Inflammatory macrophage treated with lipopolysaccharide for 4 hours (primary cell): ENCODE results near the gene PAQR9.

Experiments used
- DNase-seq: peaks from one replicate; pipeline ENCODE4 v3.0.0-alpha.2; 2020

The PAQR9 gene

DNA sequence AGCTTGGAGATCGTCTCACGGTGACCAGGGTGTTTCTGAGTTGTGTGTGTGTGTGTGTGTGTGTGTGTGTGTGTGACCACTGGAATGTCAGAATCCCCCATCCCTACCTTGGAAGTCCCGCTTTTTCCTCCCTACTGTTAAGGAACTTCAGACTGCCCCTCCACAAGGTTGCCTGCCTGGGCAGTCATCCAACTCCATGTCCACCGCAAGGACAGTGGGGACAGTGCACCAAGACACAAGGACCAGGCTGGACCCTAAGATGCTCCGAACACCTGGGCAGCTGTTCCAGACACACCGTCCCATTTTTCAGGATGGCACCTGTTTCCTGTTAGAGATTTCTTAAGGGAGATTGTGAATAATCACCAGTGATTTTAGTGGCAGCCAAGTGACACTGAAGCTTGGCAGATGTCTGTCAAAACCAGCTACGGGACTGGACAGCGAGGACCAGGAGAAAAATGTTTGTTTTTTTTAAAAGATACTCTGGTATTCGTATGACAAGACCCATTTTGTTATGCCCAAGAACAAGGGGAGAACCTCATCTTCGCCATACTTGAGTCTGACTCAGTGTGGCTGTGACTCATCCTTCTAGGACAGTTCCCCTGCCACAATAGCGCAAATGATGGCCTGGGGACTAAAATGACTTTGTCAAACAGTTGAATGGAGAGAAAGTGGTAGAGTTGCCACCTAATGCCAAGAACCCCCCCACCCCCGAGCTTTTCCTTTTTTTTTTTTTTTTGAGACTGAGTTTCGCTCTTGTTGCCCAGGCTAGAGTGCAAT is 15.5 kb downstream of the PAQR9 start:
- DNase-seq, result no peak

DNA sequence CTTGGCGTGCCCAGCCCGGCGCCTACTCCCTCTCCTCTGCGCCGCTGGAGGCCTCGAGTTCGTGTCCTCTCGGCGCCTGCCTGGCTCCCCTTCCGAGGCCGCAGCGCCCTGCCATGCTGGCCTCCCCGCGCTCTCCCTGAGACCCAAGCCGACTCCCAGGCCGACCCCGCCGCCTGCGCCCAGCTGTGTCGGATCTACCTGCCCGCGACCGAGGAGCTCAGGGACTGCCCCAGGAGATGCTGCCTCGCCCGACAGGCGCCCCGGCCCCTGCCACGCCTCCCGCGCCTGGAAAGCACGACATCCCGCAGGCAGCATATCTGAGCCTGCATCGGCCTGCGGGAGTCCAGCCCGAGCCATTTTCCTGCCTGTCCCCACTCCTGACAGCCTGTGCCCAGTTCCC is 16.1 kb downstream of the PAQR9 start:
- no peak for DNase-seq

DNA sequence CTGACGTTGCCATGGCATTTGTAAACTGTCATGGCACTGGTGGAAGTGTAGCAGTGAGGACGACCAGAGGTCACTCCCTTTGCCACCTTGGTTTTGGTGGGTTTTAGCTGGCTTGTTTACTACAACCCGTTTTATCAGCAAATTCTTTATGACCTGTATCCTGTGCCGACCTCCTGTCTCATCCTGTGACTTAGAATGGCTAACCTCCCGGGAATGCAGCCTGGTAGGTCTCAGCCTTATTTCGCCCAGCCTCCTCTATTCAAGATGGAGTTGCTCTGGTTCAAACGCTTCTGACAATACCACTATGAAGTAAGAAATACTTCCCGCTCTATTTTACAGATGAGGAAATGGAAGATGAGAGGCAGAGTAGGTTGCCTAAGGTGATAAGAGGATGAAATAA is 16.6 kb downstream of the PAQR9 start:
- no peak for DNase-seq

DNA sequence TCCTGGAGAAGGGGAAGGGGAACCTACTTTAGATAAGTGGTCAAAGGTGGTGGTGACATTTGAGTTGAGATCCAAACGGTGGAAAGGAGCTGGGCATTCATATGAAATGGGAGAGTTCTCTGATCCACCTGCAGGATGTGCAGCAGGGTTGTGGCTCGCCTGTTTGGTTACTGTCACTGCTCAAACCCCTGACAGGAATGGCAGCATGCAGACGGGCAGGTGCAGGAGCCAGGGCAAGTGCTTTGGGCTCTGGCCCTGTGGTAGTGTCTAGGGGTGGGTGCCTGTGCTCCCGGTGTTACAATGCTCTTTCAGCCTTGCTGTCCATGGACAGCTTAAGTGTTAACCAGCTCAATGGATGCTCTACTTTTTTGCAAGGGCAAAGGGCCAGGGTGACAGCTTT is 18.5 kb downstream of the PAQR9 start:
- no peak for DNase-seq

DNA sequence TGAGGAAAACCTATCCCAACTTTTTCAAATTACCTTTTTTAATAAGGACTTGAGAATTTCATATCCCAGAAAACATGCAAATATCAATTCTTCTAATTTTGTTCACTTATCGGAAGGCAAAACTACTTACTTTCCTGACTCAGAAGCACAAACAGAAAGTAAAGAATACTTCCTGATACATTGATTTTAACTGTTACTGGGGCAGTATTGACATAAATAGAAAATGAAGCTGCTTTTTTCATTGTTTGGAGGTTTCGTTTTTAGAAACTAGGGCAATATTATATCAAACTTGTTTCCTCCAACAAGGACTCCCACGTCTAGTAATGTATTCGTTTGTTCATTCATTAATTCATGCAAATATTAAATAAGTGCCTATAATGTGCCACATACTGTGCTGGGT is 19.1 kb downstream of the PAQR9 start:
- DNase-seq, result peak; percentile 6

DNA sequence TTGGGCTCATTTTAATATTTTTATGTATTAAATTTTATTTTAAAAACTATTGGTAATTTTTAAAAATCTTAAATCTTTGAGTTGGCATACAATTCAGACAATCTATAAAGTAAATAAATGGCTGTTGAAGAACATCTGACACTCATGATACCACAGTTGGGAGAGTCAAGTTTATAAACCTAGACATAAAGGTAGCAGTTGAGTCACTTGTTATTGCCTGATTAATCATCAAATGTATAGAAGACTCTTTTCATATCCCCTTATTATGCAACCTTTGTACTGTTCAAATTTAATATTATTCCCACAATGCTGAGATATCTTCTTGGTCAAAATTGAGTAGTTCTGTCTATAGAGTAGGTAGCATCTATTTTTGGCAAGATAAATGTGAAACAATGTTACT is 19.6 kb downstream of the PAQR9 start:
- no peak for DNase-seq

DNA sequence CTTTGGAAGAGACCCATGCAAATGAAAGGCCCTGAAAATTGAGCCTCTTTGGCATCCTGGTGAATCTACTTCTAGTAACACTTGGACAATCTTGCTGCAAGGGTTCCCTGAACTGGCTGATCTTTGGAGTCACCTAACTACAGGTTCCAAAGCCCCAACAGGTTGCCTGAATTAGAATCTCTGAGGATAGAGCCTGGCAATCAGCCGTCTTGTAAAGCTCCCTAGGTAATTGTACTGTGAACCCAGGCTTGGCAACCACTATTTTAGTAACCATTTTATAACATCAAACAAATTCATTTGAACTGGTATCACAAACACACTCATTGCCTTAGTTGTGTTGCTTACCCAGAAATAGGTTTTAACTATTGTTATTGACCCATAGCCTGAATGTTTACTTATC is 20.1 kb downstream of the PAQR9 start:
- no peak for DNase-seq

DNA sequence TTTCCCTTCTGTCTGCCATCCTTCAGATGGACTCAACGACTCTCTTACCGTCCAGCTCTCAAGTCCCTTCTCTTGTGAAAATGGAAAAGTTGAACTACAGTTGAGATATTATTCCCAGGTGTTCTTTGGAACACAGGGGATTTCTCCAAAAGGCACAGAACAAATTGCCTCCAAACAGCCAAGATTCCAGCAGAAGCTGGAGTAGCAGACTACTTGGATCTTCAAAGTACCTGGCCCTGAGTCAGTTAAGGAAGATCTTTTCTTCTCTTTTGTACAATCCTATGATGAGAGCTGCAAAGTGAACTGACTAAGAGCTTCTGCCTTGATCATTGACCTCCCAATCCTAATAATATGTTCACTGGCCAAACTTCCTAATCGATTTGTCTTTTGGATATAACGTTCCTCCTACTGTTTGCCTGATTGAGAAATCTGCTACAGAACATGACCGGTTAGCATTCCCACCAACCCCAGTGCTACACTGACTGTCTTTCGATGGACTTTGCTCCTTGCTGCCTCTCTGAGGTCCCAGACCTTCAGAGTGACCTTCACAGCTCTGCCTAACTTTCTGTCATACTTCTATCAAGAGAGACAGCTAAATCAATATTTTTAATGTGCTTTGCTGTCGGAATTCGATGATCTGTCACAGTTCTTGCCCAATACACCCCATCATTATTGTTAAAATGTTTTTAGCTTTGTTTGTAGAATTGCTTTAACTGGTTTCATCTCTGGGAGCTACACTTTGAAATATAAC is 21.9 kb downstream of the PAQR9 start:
- DNase-seq, result no peak

DNA sequence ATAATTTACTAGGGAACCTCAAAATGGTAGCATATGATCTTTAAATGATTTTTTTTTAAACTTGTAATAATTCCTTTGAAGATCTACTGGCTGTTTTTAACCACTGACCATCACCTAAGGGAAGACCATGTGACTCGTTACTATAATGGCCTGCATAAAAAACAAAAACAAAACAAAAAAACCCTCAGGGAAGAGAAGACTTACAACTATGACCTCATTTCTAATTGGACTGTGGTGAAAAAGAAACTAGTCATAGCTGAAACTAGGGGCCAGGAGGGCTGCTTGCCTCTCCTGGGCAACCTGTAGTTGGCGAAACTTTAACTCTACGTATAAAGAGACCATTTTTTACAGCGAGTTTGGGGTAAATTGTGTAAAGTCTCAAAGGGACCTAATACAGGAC is 23.0 kb downstream of the PAQR9 start:
- DNase-seq, result no peak

DNA sequence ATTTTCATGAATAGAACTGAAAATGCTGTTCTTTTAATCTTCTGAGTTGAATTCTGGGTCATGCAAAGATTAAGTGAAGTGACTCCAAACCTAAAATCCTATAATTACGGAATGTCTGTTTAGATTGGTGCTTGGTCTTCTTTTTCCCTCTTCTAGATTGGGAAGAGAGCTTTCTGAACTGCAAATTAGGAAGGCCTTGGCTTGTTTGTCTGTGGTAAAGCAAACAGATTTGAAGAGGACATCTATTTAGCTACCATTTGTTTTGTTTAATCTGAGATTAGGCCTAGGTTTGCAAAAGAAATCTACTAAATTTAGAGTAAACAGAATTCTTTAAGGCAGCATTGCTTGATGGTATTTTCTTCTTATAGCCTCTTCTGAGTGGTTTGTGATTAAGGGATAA is 23.5 kb downstream of the PAQR9 start:
- no peak for DNase-seq

DNA sequence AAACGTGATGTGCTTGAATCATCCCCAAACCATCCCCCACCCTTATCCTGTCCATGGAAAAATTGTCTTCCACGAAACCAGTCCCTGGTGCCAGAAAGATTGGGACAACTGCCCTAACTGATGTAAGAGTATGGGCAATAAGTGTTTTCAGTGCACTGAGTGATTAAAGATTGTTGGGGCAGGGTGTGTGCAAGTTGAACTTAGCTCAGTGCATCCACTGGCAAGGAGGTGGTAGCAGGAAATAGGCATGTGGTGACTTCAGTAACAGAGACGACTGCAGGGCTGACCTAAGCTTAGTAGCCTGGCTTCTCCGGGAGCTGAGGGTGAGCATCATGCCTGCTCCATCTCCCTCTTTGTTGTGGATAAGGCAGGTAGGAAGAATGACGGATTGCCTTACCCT is 27.5 kb downstream of the PAQR9 start:
- DNase-seq, result no peak

DNA sequence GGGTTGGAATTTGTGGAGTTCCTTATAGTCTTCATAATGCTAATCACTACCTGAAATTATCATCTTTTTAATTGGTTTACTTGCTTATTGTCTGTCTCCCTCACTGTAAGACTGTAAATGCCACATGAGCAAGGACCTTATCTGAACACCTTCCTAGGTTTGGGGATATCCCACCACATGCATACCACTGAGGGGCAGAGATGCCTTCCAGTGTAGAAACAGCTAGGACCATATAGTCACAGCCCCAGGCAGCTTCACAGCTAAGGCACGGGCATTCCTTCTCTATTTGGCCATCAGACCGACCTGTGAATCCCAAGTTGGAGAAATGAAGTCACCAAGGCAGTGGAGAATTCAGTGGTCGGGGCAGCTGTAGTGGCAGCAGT is 28.6 kb downstream of the PAQR9 start:
- DNase-seq, result no peak

DNA sequence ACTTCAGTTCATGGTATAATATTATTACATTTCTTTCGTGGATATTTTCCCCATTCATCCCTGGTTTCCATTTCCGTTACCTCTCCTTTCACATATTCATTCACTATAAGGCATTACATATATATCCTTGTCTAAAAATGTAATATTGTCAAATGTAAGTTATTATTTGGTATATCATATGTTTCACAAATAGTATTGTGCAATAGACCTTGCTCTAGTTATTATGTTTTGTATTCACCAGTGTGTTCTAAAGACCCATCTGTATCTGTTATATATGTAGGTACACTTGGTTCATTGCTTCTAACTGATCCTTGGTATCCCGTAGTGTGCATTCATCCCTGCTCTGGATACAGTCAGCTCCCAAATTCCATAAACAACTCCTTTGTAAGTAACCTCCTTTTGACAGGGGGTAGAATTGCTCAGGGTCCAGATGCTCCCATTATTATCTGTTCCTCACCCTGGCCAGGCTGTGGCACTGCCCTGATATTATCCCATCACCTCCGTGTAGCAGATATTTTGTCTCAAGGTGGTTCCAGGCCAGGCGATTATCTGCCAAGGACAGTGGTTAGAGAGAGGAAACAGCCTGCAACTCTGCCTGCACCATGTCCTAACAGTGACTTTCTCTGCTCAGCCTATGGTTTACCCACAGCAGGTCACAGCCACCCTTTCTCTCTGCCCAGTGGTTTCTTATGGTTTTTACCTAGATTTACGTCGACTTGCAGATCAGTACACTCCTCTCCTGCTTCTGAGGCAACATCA is 29.2 kb downstream of the PAQR9 start:
- DNase-seq, result no peak

DNA sequence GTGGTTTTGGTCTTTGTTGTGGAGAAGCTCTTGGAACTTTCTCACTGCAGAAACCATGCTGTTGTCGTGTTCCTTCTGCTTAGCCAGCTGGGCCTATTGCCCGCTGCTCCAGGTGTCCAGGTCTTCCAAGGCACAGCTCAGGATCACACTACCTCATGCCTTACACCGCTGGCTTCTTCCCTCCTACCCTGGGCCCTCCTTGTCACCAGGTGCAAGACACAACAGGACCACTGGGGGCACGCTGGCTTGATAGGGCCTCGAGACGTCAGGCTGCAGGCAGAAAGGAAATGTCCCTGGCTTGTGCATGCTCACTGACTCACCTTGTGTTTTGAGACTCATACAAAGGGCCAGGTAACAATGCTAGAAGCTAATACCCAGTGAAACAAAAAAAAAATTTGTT is 32.3 kb downstream of the PAQR9 start:
- no peak for DNase-seq

DNA sequence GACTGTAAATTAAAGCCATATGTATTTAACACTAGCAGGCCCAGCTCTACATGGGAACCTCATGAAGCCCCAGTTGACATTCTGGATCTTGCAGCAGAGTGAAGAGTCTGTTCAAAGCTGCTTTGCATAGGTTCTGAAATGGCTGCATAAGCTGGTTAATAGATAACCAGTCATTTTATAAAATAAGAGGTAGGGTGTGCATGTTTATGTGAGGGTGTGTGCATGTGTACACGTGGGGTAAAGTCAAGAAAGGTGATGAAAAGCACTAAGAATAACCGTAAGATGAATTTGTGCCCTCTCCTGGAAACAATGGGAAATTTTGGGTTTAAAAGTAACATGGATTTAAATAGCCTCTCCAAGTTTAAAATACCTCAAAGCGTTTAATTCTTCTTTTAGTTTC is 33.0 kb downstream of the PAQR9 start:
- no peak for DNase-seq

DNA sequence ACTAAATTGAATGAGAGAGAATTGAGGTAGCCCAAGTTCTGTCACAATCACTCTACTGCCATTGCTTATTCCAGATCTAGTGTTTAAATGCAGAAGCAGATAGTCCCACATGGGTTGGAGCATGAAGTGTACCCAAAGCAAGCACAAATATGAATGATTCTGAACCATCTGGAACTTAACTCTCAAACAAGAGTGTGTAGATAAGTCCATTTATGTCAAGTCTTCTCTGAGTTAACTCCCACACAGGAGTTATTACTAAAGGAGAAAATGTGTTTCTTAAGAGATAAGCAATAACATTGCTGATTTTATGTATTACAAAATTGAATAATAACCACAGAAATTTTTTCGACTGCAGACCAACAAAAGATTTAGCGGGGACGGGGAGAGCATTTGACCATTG is 33.6 kb downstream of the PAQR9 start:
- no peak for DNase-seq

DNA sequence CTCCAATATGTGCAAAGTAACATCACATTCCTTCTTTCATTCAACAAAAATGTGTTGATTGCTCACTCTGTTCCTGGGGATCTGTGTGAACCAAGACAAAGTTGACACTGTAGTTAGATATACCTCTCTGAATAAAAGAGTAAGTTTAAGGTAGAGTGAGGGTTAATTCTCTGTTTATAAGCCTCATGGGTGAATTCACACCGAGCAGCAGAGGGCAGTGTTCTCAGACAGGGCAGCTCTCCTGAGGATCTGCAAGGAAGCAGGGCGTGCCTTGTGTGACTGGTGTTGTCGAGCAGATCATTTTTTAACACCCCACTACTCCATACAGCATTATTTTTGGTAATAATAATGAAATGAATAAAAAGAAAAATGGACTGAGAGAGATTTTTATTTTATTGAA is 34.4 kb downstream of the PAQR9 start:
- DNase-seq, result peak; percentile 77

DNA sequence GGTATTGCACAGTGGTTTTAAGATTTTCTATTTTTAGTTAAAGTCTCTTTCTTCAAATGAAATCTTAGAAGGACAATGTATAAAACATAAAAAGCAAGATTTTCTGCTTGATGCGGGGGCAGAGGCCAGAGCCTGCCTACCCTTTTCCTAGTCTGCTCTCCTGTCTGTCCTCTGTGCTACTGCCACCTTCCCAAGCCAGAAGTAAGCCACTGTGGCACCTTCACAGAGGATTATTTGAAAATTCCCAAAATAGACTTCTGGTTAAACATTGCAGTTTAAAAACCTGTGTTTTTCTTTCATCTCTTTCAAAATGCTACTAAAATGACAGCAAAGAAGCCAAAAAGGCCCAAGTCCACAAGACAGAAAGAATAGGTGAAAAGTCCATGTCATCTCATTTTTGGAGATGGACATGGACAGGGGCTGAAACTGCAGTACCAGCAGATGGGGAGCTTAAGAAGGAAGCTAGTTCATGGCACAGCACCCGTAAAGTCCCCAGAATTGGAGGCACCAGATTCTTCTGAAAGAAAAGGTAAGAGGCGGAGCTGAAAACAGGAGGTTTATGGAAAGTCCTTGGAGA is 37.0 kb downstream of the PAQR9 start:
- no peak for DNase-seq

DNA sequence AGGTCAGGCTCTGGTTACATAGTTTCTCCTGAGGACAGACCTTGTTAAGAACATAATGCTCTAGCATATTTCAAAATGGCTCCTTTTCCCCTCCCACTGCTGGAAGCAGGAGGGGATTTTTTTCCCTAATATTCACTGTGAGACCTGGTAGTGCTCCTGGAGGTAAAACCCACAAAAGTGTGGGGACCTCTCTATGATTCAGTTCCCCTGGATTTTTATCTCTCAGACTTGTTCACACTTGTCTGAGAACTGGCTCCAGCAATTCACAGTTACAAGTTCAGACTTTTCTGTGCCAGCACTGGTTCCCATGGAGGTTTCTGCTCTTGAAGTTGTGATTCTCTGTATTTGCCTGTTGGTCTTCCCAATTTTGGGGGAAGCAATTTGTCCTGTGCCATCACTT is 38.3 kb downstream of the PAQR9 start:
- DNase-seq, result no peak

DNA sequence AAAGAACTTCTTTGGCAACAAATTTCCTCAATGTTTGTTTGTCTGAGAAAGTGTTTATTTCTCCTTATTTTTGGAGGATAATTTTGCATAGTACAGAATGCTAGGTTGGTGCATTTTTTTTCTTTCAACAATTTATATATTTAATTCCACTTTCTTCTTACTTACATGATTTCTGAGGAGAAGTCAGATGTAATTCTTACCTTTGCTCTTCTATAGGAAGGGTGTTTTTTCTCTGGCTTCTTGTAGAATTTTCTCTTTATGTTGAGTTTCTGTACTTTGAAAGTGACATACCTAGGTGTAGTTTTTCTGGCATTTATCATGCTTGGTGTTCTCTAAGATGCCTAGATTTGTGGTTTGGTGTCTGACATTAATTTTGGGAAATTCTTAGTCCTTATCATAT is 39.8 kb downstream of the PAQR9 start:
- no peak for DNase-seq

DNA sequence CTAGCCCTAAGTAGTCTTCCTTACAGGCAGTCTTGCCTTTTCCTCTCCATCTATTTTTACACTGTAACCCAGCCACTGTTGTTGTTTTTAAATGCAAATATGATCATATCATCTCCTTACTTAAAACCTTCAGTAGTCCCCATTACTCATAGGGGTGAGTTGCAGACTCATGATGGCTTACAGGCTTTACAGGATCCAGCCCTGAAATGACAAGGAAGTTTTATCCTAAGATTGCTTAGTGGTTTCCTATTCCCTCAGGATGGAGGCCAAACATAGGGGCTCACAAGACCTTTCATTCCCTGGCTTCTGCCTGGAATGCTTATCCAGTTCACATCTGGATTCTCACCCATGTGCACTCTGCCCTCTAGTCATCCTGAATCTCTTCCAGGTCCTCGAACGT is 46.9 kb downstream of the PAQR9 start:
- no peak for DNase-seq

DNA sequence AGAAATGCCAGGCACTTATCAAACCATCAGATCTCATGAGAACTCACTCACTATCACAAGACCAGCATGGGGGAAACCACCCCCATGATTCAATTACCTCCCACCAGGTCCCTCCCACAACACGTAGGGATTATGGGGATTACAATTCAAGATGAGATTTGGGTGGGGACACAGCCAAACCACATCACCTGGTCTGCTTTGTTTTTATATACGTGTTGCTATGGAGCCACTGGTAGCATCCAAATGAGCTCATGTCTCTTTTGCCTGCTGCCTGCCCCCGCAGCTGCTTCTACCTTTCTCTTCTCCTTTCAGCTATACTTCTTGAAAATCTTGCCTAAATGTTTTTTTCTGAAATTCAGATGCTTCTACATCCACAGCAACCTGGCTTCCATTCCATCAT is 47.8 kb downstream of the PAQR9 start:
- DNase-seq, result no peak

DNA sequence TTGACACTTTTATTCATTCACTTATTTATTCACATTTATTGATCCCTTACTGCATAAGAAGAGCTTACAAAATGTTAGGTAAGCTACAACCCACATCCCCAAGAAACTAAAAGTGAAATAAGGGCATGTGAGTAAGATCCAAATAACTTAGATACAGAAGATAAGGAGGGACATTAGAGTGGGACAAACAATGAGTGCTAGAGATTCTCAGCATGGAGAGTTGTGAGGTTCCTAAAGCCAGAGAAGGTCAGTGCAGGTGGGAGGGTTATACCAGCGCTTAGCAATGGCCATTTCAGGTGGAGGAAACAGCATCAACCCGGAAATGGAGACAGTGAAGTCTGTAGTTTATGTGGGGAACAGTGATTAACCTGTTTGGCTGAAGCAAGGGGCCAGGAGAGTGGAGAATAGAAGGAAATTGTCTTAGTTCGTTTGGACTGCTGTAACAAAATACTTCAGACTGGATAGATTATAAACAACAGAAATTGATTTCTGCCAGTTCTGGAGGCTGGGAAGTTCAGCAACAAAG is 49.1 kb downstream of the PAQR9 start:
- no peak for DNase-seq
